ENCODE data around the gene STX1A.
"Not testable (repeated sequence)": the region's sequence is repeated elsewhere in the genome, so short reads cannot be mapped to it uniquely, and the experiment has no call there.

DNA sequence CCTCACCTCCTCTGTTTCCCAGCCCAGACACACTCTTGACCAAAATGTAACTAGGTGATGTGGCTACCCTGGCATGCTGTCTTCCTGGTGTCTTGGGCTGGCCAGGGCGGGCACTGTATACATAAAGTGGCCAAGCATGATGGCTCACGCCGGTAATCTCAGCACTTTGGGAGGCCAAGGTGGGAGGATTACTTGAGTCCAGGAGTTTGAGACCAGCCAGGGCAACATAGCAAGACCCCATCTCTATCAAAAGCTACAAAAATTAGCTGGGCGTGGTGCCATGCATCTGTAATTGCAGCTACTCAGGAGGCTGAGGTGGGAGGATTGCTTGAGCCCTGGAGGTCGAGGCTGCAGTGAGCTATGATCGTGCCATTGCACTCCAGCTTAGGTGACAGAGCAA, 6.2 kb downstream of the STX1A start:
- not testable (repeated sequence) for TF ChIP-seq CEBPB (IDR thresholded peaks at IDR 0.05; ENCODE audit: low read depth, low read length); BHLHE40 (IDR thresholded peaks at IDR 0.05; ENCODE audit: low read depth, low read length); RFX5 (IDR thresholded peaks at IDR 0.05; ENCODE audit: low read depth, low read length); POLR2A (IDR thresholded peaks at IDR 0.05; ENCODE audit: low read depth, low read length); RAD21 (IDR thresholded peaks at IDR 0.05; ENCODE audit: low read length)
- TF ChIP-seq, protein P1, sequence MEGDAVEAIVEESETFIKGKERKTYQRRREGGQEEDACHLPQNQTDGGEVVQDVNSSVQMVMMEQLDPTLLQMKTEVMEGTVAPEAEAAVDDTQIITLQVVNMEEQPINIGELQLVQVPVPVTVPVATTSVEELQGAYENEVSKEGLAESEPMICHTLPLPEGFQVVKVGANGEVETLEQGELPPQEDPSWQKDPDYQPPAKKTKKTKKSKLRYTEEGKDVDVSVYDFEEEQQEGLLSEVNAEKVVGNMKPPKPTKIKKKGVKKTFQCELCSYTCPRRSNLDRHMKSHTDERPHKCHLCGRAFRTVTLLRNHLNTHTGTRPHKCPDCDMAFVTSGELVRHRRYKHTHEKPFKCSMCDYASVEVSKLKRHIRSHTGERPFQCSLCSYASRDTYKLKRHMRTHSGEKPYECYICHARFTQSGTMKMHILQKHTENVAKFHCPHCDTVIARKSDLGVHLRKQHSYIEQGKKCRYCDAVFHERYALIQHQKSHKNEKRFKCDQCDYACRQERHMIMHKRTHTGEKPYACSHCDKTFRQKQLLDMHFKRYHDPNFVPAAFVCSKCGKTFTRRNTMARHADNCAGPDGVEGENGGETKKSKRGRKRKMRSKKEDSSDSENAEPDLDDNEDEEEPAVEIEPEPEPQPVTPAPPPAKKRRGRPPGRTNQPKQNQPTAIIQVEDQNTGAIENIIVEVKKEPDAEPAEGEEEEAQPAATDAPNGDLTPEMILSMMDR (conservative IDR thresholded peaks at IDR 0.05; ENCODE audit: low read depth, low read length): not testable (repeated sequence)
